Calu3 (cell line): ENCODE results near the gene DUSP2. TPM values are rescaled to one million over a fixed set of nuclear protein-coding genes. Genes with fewer than 3 reads are reported as not detected.

Source experiments
- BruUV-seq: library from RNA; stranded (reverse); fragments of 400-500 nt; replicated peaks from 2 replicates; lab custom pipeline; 2021; lab: Mats Ljungman, UMichigan
- CTCF ChIA-PET: fragments of 300-600 bp; sonication (Branson Sonifier 250); formaldehyde crosslinking; loops from one replicate; lab custom pipeline; 2022; ENCODE audit warnings: antibody characterized with exemption; lab: Charles Lee
- DNase-seq: peaks from one replicate; pipeline ENCODE4 v3.0.0; 2022
- H3K27ac Mint-ChIP-seq: one replicate; pipeline ENCODE4 v1.8.0; 2022; ENCODE audit warnings: mixed read lengths; ENCODE audit not compliant: unreplicated experiment
- H3K27me3 Mint-ChIP-seq: one replicate; pipeline ENCODE4 v1.8.0; 2022; ENCODE audit warnings: mixed read lengths; ENCODE audit not compliant: unreplicated experiment
- H3K36me3 Mint-ChIP-seq: one replicate; pipeline ENCODE4 v1.8.0; 2022; ENCODE audit warnings: mild to moderate bottlenecking, moderate library complexity, mixed read lengths; ENCODE audit not compliant: insufficient read depth, unreplicated experiment
- H3K4me1 Mint-ChIP-seq: one replicate; pipeline ENCODE4 v1.8.0; 2022; ENCODE audit warnings: mild to moderate bottlenecking, low read depth, mixed read lengths; ENCODE audit not compliant: unreplicated experiment
- H3K4me3 Mint-ChIP-seq: one replicate; pipeline ENCODE4 v1.8.0; 2022; ENCODE audit warnings: mild to moderate bottlenecking, low read depth, moderate library complexity, mixed read lengths; ENCODE audit not compliant: unreplicated experiment
- H3K9me3 Mint-ChIP-seq: one replicate; pipeline ENCODE4 v1.8.0; 2022; ENCODE audit warnings: low read depth, mixed read lengths; ENCODE audit not compliant: unreplicated experiment
- CTCF ChIP-seq: fragments of 200-600 bp; IDR thresholded peaks from one replicate; pipeline ENCODE4 v1.8.0; 2022; ENCODE audit warnings: antibody characterized with exemption; ENCODE audit not compliant: unreplicated experiment
- intact Hi-C: fragments of 100-400 bp; cut with micrococcal nuclease; formaldehyde crosslinking; loops from one replicate; pipeline ENCODE4 v1.10.0; 2022; ENCODE audit not compliant: unreplicated experiment
- total RNA-seq: library from RNA; stranded (reverse); gene quantifications from 2 replicates; pipeline ENCODE4 v1.2.3, GENCODE V29; 2022

Gene DUSP2
- total RNA-seq, 1 experiment from 2014 or later = 4.1 TPM

DNA sequence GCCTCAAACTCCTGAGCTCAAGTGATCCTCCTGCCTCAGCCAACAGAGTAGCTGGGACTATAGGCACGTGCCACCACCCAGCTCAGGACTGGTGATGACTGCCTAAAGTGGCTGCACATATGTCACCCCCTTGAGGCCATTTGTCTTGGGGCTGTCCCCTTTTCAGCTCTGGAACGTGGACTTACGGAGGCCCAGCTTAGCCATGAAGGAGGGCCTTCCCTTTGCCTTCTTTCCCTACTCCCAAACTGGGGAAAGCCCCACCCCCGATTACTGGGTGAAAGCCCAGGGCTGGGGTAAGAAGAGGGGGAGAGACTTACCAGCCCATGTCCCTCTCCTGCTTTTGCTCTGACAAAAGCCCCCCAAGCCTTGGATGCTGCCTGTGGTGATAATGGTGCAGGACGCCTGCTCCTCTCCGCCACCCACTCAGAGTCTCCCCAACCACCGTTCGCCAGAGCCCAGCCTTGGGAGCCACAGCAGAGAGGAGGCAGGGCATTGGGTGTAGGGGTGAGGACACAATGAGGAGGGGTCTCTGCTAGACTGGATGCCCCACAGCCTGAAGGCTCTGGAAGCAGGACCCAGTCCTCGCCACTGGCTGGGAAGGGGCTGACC, 2.5 kb upstream of the DUSP2 start:
- TF ChIP-seq CTCF = no peak
- CTCF ChIA-PET = no interaction called here
- intact Hi-C loops = no loop called here
- H3K36me3 Mint-ChIP-seq = peaks cover 35% of the 10 kb centered on the region
- no TSS peak for BruUV-seq
- no peaks in the 10 kb centered on the region for H3K27me3 Mint-ChIP-seq
- H3K9me3 Mint-ChIP-seq = no peaks in the 10 kb centered on the region
- no peak overlapping the region for H3K27ac Mint-ChIP-seq
- DNase-seq = no peak
- H3K4me3 Mint-ChIP-seq = no peak overlapping the region
- peaks cover 15% of the 10 kb centered on the region for H3K4me1 Mint-ChIP-seq

DNA sequence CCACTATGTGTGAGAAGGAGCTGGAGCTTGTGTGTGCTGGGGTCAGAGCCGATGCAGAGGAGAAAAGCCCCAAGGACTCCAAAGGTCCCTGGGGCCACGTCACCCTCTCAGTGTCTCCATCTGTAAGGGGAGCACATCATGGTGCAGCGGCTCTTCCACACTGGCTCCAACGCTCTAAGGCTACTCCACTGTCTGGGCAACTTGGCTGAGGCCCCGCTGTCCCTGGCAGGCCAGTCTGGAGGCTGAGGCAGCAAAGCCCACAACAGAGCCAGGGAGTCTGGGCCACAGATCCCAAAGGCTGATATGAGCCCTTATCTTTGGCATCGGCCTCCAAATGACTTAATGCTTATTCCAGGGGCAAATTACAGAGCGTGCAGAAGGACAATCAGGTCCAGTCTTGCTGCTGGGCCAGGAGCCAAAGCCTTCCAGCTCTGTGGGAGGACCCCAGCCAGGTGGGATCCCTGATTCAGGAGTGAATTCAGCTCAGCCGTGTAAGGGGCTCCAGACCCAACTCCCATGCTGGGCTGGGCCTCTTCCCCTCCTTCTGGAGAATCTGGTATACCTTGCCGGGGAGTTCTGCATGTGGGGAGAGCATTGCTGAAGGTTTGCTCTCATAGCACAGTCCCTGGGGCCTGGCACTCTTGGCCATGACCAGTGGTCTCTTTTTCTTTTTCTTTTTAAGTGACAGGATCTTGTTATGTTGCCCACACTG, 1.8 kb upstream of the DUSP2 start:
- no peak for DNase-seq
- CTCF ChIA-PET = no interaction called here
- Mint-ChIP-seq H3K4me1 (peaks cover 15% of the 10 kb centered on the region), H3K4me3 (no peak overlapping the region), H3K27me3 (no peaks in the 10 kb centered on the region), H3K9me3 (no peaks in the 10 kb centered on the region), H3K36me3 (peaks cover 39% of the 10 kb centered on the region), H3K27ac (no peak overlapping the region)
- intact Hi-C loops = no loop called here
- no TSS peak for BruUV-seq
- no peak for TF ChIP-seq CTCF

DNA sequence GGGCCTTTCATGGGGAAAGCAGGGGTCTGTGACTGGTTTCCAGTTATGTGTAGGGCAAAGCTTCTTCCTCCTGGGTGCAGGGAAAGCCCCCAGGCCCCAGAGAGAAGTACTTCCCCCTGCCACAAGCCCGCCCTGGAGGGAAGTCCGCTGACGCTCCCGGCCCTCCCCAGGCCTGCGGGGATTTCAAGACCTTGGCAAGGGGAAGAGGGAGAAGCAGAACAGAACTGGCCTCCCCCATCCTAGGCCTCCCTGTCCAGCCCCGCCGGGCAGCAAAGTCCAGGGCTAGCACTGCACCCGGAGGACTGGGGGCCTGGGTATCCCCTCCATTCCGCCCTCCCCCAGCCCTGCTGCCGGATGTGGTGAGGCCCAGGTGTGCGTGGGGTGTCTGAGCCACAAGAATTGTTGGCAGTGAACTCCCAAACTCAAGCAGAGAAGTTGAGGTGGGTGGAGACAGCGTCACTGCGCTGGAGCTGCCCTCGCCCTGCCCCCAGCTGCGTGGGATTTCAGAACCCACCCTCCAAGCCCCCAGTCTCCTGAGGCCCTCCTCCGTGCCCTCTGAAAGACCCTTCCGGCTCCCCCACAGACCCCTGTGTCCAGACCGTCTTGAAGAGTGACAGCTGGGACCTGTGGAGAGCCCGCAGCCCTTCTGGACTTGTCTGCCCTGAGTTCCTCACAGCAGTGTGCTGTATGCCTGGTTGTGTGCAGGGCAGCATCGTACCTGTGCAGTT, 1.1 kb upstream of the DUSP2 start:
- peaks cover 15% of the 10 kb centered on the region for H3K4me1 Mint-ChIP-seq
- CTCF ChIA-PET = no interaction called here
- DNase-seq = no peak
- no peak for TF ChIP-seq CTCF
- H3K27ac Mint-ChIP-seq = no peak overlapping the region
- no peaks in the 10 kb centered on the region for H3K9me3 Mint-ChIP-seq
- peaks cover 39% of the 10 kb centered on the region for H3K36me3 Mint-ChIP-seq
- intact Hi-C loops = no loop called here
- no TSS peak for BruUV-seq
- H3K27me3 Mint-ChIP-seq = no peaks in the 10 kb centered on the region
- H3K4me3 Mint-ChIP-seq = peak overlapping the region; percentile 81

DNA sequence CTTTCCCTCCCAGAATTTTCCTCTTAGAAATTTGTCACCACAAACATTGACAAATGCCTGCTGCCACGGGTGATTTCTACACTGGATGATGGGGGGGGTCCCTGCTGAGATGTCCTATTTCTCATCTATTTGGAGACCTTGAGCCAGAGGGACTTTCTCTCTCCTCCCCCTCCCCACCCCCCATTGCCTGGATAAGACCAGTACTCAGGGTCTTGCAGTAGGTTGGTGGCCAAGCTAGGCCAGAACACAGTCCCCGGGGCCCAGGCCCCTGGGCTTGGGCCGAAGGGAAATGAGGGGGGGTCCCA, 560 bp upstream of the DUSP2 start:
- intact Hi-C loops = no loop called here
- no TSS peak for BruUV-seq
- no peak for DNase-seq
- Mint-ChIP-seq H3K4me1 (peaks cover 15% of the 10 kb centered on the region), H3K36me3 (peaks cover 39% of the 10 kb centered on the region), H3K9me3 (no peaks in the 10 kb centered on the region), H3K27me3 (no peaks in the 10 kb centered on the region), H3K27ac (no peak overlapping the region), H3K4me3 (peak overlapping the region; percentile 81)
- TF ChIP-seq CTCF = no peak
- CTCF ChIA-PET = no interaction called here
